MM.1S (cell line): Measurements from ENCODE around the gene ARHGEF33.

ENCODE experiments used
- DNase-seq: peaks from one replicate; pipeline ENCODE4 v3.0.0-alpha.2; 2015
- H2AFZ ChIP-seq: fragments of 300-600 bp; sonication (generic); 2 replicates; pipeline ENCODE4 v1.6.0; 2016; ENCODE audit warnings: antibody characterized with exemption, low read length
- H3F3A ChIP-seq: fragments of 300-600 bp; sonication (generic); 2 replicates; pipeline ENCODE4 v1.6.1; 2016; ENCODE audit warnings: mild to moderate bottlenecking, antibody characterized with exemption, low read length, moderate library complexity, mixed read lengths; ENCODE audit not compliant: insufficient read depth
- H3K27ac ChIP-seq: fragments of 300-600 bp; sonication (generic); 2 replicates; pipeline ENCODE4 v1.5.1; 2016; ENCODE audit warnings: mild to moderate bottlenecking, low read length
- H3K27me3 ChIP-seq: fragments of 300-600 bp; sonication (generic); replicated peaks from 2 replicates; pipeline ENCODE4 v1.6.0; 2016; ENCODE audit warnings: low read length; ENCODE audit not compliant: insufficient read depth
- H3K36me3 ChIP-seq: fragments of 300-600 bp; sonication (generic); replicated peaks from 2 replicates; pipeline ENCODE4 v1.6.1; 2016; ENCODE audit warnings: mild to moderate bottlenecking, low read length, mixed read lengths; ENCODE audit not compliant: insufficient read depth
- H3K4me1 ChIP-seq: fragments of 300-600 bp; sonication (generic); 2 replicates; pipeline ENCODE4 v1.6.1; 2016; ENCODE audit warnings: low read length, mixed read lengths
- H3K4me2 ChIP-seq: fragments of 300-600 bp; sonication (generic); 2 replicates; pipeline ENCODE4 v1.6.0; 2016; ENCODE audit warnings: low read depth, low read length
- H3K4me3 ChIP-seq: fragments of 300-600 bp; sonication (generic); 2 replicates; pipeline ENCODE4 v1.5.1; 2016; ENCODE audit warnings: low read length, mixed read lengths
- H3K79me2 ChIP-seq: fragments of 300-600 bp; sonication (generic); 2 replicates; pipeline ENCODE4 v1.6.1; 2016; ENCODE audit warnings: mixed run types, low read length, mixed read lengths
- H3K9ac ChIP-seq: fragments of 300-600 bp; sonication (generic); 2 replicates; pipeline ENCODE4 v1.6.1; 2016; ENCODE audit warnings: low read length, mixed read lengths
- H3K9me2 ChIP-seq: fragments of 300-600 bp; sonication (generic); replicated peaks from 2 replicates; pipeline ENCODE4 v1.6.1; 2016; ENCODE audit warnings: mild to moderate bottlenecking, low read length, mixed read lengths; ENCODE audit not compliant: insufficient read depth
- H3K9me3 ChIP-seq: fragments of 300-600 bp; sonication (generic); replicated peaks from 2 replicates; pipeline ENCODE4 v1.6.1; 2016; ENCODE audit warnings: mild to moderate bottlenecking, low read length, mixed read lengths; ENCODE audit not compliant: insufficient read depth
- H4K20me1 ChIP-seq: fragments of 300-600 bp; sonication (generic); 2 replicates; pipeline ENCODE4 v1.6.1; 2016; ENCODE audit warnings: mild to moderate bottlenecking, low read length, moderate library complexity, mixed read lengths; ENCODE audit not compliant: insufficient read depth
- EZH2 ChIP-seq: fragments of 300-600 bp; sonication (generic); optimal IDR thresholded peaks from 2 replicates; pipeline ENCODE3; 2017; ENCODE audit warnings: low read depth, mild to moderate bottlenecking, antibody characterized with exemption, low read length, mixed read lengths
- EZH2phosphoT487 ChIP-seq: fragments of 300-600 bp; sonication (generic); IDR thresholded peaks from 2 replicates; pipeline ENCODE4 v1.6.1; 2018; ENCODE audit warnings: antibody characterized with exemption, low read length
- TF ChIP-seq, protein P1 (sequence below): fragments of 300-600 bp; sonication (generic); IDR thresholded peaks from 2 replicates; pipeline ENCODE4 v1.5.1; 2016; ENCODE audit warnings: antibody characterized with exemption, low read length, mixed read lengths

The ARHGEF33 gene

DNA sequence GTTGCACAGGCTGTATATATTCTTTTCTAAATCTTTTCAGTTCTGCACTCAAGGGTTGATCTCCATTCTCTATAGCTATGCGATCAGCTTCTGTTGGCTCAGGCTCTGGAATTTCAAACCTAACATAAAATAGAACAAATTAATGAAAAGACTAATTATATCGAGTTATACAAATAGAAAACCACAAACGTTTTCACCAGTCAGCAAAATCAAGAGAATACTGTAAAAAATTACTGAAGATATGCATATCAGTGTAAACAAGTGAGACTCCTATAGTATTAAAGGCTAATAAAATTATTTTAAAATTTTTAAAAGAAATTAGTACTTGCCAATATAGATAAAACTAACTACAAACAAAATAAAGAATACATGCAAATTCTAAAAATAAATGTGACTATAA is 124.2 kb downstream of the ARHGEF33 start:
- no peaks in the 10 kb centered on the region; the same call in 1 of the 2 replicates for H3K4me1 ChIP-seq
- DNase-seq = no peak
- H3K79me2 ChIP-seq = no peaks in the 10 kb centered on the region
- H3K27me3 ChIP-seq = no peaks in the 10 kb centered on the region
- no peak overlapping the region for H3K4me3 ChIP-seq
- H3K9me2 ChIP-seq = no peaks in the 10 kb centered on the region
- H3K36me3 ChIP-seq = no peaks in the 10 kb centered on the region
- no peak overlapping the region for H3K4me2 ChIP-seq
- H3K9me3 ChIP-seq = no peaks in the 10 kb centered on the region
- TF ChIP-seq EZH2 (no peak), EZH2phosphoT487 (no peak)
- TF ChIP-seq, protein P1, sequence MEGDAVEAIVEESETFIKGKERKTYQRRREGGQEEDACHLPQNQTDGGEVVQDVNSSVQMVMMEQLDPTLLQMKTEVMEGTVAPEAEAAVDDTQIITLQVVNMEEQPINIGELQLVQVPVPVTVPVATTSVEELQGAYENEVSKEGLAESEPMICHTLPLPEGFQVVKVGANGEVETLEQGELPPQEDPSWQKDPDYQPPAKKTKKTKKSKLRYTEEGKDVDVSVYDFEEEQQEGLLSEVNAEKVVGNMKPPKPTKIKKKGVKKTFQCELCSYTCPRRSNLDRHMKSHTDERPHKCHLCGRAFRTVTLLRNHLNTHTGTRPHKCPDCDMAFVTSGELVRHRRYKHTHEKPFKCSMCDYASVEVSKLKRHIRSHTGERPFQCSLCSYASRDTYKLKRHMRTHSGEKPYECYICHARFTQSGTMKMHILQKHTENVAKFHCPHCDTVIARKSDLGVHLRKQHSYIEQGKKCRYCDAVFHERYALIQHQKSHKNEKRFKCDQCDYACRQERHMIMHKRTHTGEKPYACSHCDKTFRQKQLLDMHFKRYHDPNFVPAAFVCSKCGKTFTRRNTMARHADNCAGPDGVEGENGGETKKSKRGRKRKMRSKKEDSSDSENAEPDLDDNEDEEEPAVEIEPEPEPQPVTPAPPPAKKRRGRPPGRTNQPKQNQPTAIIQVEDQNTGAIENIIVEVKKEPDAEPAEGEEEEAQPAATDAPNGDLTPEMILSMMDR = no peak
- H3K9ac ChIP-seq = no peak overlapping the region
- H4K20me1 ChIP-seq = no peaks in the 10 kb centered on the region; the same call in 1 of the 2 replicates
- no peaks in the 10 kb centered on the region for H3F3A ChIP-seq
- H2AFZ ChIP-seq = no peak overlapping the region
- no peak overlapping the region for H3K27ac ChIP-seq

- Histone ChIP-seq H3K36me3 (no peaks in the 10 kb centered on the region), H3K9ac (no peak overlapping the region), H3K9me3 (no peaks in the 10 kb centered on the region), H3K9me2 (no peaks in the 10 kb centered on the region), H3K4me2 (no peak overlapping the region), H3K79me2 (no peaks in the 10 kb centered on the region), H3K4me3 (no peak overlapping the region), H3K27me3 (no peaks in the 10 kb centered on the region), H3F3A (no peaks in the 10 kb centered on the region), H3K4me1 (no peaks in the 10 kb centered on the region), H2AFZ (no peak overlapping the region), H3K27ac (no peak overlapping the region), H4K20me1 (no peaks in the 10 kb centered on the region; the same call in 1 of the 2 replicates)
- no peak for DNase-seq
- TF ChIP-seq EZH2phosphoT487 (no peak), EZH2 (no peak)
- TF ChIP-seq, protein P1 = no peak
These were observed 125.7 kb downstream of the ARHGEF33 start for GRCh38 chr2:39015424-39015823.

DNA sequence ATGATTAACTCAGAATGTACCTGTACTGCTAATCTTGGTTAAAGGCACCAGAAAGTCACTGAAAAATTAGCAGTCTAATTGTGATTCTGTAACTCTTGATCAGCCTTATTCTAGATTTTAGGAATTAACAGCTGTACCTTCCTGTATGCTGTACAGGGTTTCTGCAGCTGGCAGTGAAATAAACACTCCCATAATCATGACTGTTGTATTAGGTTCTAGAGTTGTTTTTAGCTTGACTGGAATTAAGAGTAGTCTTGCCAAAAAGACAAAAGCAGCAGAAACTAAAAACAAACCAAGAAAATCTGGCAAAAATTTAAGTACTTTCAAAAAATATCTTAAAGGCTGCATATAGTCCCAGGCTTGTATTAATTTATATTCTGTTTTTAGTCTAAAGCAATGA is 127.7 kb downstream of the ARHGEF33 start:
- Histone ChIP-seq H3K9me2 (no peaks in the 10 kb centered on the region), H3K27me3 (no peaks in the 10 kb centered on the region), H3K27ac (no peak overlapping the region), H3K9ac (no peak overlapping the region), H3K4me2 (no peak overlapping the region), H3K36me3 (no peaks in the 10 kb centered on the region), H3K4me1 (no peaks in the 10 kb centered on the region), H2AFZ (no peak overlapping the region), H3K9me3 (no peaks in the 10 kb centered on the region), H3K4me3 (no peak overlapping the region), H3K79me2 (no peaks in the 10 kb centered on the region), H4K20me1 (no peaks in the 10 kb centered on the region), H3F3A (no peaks in the 10 kb centered on the region)
- no peak for DNase-seq
- TF ChIP-seq EZH2phosphoT487 (no peak), EZH2 (no peak)
- TF ChIP-seq, protein P1 = no peak
